Naive thymus-derived CD4-positive, alpha-beta T cell (primary cell): ENCODE results near the gene VCX3B. TPM values are rescaled to one million over a fixed set of nuclear protein-coding genes. Genes with fewer than 3 reads are reported as not detected.
"Not testable (repeated sequence)": the region's sequence is repeated elsewhere in the genome, so short reads cannot be mapped to it uniquely, and the experiment has no call there.

Experiments
- ATAC-seq: fragments of 150-1000 bp; cut with Tn5 transposase; 2 replicates; pipeline ENCODE4 v1.10.0; 2021; ENCODE audit warnings: mild to moderate bottlenecking, moderate library complexity
- CTCF ChIA-PET: fragments of 350-600 bp; sonication (Branson Sonifier 250); formaldehyde crosslinking; loops from one replicate; lab custom pipeline; 2021; ENCODE audit warnings: antibody characterized with exemption; lab: Charles Lee
- POLR2A ChIA-PET: fragments of 350-600 bp; sonication (Branson Sonifier 250); formaldehyde crosslinking; loops from one replicate; lab custom pipeline; 2021; ENCODE audit warnings: antibody characterized with exemption, inconsistent platforms; lab: Charles Lee
- DNase-seq, 9 donors: peaks; one replicate each; pipeline versions ENCODE4 v3.0.0 to v3.0.0-alpha.2; 2020 to 2022; ENCODE audit warnings: mixed read lengths in 1 of 9
- H3K27ac ChIP-seq: one replicate; pipeline ENCODE4 v1.7.0; 2013; ENCODE audit warnings: mild to moderate bottlenecking, low read depth, low read length, moderate library complexity
- H3K27me3 ChIP-seq, 2 donors: one replicate each; pipeline ENCODE4 v1.7.0; 2013; ENCODE audit warnings: low read length in 2 of 2, mild to moderate bottlenecking in 2 of 2, moderate library complexity in 2 of 2; ENCODE audit not compliant: control insufficient read depth in 2 of 2, insufficient read depth in 2 of 2
- H3K36me3 ChIP-seq, 3 experiments: 1 replicate in 2 of 3; 2 replicates in 1 of 3; pipeline ENCODE4 v1.7.0; 2013; ENCODE audit warnings: low read length in 3 of 3, mild to moderate bottlenecking in 3 of 3, moderate library complexity in 1 of 3; ENCODE audit not compliant: insufficient read depth in 3 of 3, control insufficient read depth in 2 of 3
- H3K4me1 ChIP-seq, 2 donors: one replicate each; pipeline ENCODE4 v1.7.0; 2013; ENCODE audit warnings: low read length in 2 of 2, mild to moderate bottlenecking in 2 of 2, moderate library complexity in 1 of 2; ENCODE audit not compliant: control insufficient read depth in 2 of 2, insufficient read depth in 2 of 2
- H3K4me3 ChIP-seq: 2 replicates; pipeline ENCODE4 v1.7.0; 2013; ENCODE audit warnings: mild to moderate bottlenecking, low read length
- H3K9me3 ChIP-seq, 3 experiments: 1 replicate in 2 of 3; 2 replicates in 1 of 3; pipeline ENCODE4 v1.7.0; 2013; ENCODE audit warnings: low read length in 3 of 3; ENCODE audit not compliant: control insufficient read depth in 2 of 3
- H3K27ac Mint-ChIP-seq, 9 donors: one replicate each; pipeline ENCODE4 v1.8.0; 2020 to 2022; ENCODE audit warnings: mixed read lengths in 9 of 9, mild to moderate bottlenecking in 8 of 9, moderate library complexity in 5 of 9, inconsistent platforms in 2 of 9
- H3K27me3 Mint-ChIP-seq, 5 donors: one replicate each; pipeline ENCODE4 v1.8.0; 2021 to 2022; ENCODE audit warnings: mixed read lengths in 5 of 5, mild to moderate bottlenecking in 1 of 5
- H3K36me3 Mint-ChIP-seq, 5 donors: one replicate each; pipeline ENCODE4 v1.8.0; 2020 to 2022; ENCODE audit warnings: mixed read lengths in 5 of 5, mild to moderate bottlenecking in 3 of 5, inconsistent platforms in 1 of 5
- H3K4me1 Mint-ChIP-seq, 7 donors: one replicate each; pipeline ENCODE4 v1.8.0; 2020 to 2022; ENCODE audit warnings: mixed read lengths in 7 of 7, mild to moderate bottlenecking in 3 of 7, inconsistent platforms in 1 of 7
- H3K4me3 Mint-ChIP-seq, 10 donors: one replicate each; pipeline ENCODE4 v1.8.0; 2020 to 2022; ENCODE audit warnings: mild to moderate bottlenecking in 10 of 10, mixed read lengths in 10 of 10, moderate library complexity in 6 of 10, inconsistent platforms in 2 of 10
- H3K9me3 Mint-ChIP-seq, 11 donors: one replicate each; pipeline ENCODE4 v1.8.0; 2020 to 2022; ENCODE audit warnings: mixed read lengths in 11 of 11, mild to moderate bottlenecking in 4 of 11, inconsistent platforms in 1 of 11, moderate library complexity in 1 of 11
- intact Hi-C, 2 donors: fragments of 100-400 bp; cut with micrococcal nuclease; formaldehyde crosslinking; loops; one replicate each; pipeline ENCODE4 v1.15.1; 2023
- polyA plus RNA-seq, 2 donors: library from polyadenylated mRNA; unstranded; fragments of 300-500 nt; fragmentation: Illumina TruSeq; gene quantifications; one replicate each; pipeline ENCODE4 v1.2.3, GENCODE V29; 2021
- total RNA-seq, 6 experiments: library from RNA in 5 of 6; stranded (reverse) in 5 of 6; gene quantifications; 1 replicate in 5 of 6; 2 replicates in 1 of 6; pipeline ENCODE4 v1.2.3 and lab custom pipeline; 2021 to 2026

Gene VCX3B
- total and polyA plus RNA-seq, 7 experiments from 2014 or later = not detected

DNA sequence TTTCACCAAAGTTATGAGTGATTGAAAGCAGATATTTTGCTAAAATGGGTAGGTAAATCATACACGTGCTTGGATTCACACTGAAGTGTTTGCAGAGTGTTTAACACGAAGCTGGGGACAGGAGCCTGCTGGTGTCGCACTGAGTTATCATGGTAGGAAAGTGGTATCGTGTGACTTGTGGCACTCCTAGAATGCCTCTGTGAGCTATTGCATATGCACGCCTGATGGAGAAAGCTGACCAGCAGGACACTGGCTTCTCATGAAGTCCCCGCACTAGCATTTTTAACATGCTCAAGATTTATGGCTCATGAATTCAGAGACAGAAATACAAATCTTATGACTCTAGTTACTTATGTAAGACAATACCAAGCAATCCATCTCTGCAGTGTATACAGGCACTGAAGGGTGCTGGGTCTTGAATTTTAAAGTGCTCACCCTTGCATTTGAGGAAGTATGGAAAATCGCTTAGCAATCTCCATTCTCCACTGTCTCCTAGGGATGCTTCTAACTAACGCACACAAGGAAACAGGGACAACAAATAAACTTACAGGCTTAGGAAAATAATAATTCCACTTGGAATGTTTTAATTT, 19.8 kb downstream of the VCX3B start:
- ChIA-PET POLR2A (no interaction called here), CTCF (no interaction called here)
- Mint-ChIP-seq H3K4me3 (no peak overlapping the region), H3K27me3 (no peaks in the 10 kb centered on the region), H3K4me1 (no peaks in the 10 kb centered on the region), H3K36me3 (no peaks in the 10 kb centered on the region), H3K9me3 (peaks cover 0 to 7% (median 0%) of the 10 kb centered on the region in 11 donors), H3K27ac (no peak overlapping the region)
- no peak overlapping the region for H3K27ac ChIP-seq
- H3K4me3 ChIP-seq = no peak overlapping the region
- intact Hi-C loops = no loop called here
- H3K4me1 ChIP-seq = no peaks in the 10 kb centered on the region
- no peaks in the 10 kb centered on the region for H3K36me3 ChIP-seq
- no peaks in the 10 kb centered on the region for H3K27me3 ChIP-seq
- H3K9me3 ChIP-seq = no peaks in the 10 kb centered on the region
- no peak for DNase-seq
- ATAC-seq = no peak

DNA sequence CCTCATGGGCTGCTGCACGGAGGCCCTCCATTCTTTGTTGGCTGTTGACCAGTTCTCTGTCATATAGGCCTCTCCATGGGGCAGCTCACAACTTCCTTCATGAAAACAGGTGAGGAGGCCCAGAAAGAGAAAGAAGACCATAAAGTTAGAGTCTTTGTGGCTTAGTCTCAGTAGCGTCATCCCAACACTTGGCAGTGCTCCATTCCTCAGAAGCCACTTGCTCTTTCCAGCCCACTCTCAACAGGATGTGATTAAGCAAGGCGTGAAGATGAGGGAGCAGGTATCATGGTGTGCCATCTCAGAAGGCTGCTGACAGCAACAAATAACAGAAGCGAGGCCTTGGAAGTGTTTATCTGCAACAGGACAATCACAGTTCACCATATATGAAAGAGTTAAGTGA, 30.4 kb downstream of the VCX3B start:
- H3K9me3 Mint-ChIP-seq, H3K4me1 Mint-ChIP-seq, CTCF ChIA-PET, H3K4me3 Mint-ChIP-seq, intact Hi-C loops, POLR2A ChIA-PET, H3K4me3 ChIP-seq, DNase-seq, H3K27me3 ChIP-seq, H3K27ac Mint-ChIP-seq, H3K9me3 ChIP-seq, H3K4me1 ChIP-seq, H3K27ac ChIP-seq, H3K36me3 ChIP-seq, H3K27me3 Mint-ChIP-seq, ATAC-seq, H3K36me3 Mint-ChIP-seq: not testable (repeated sequence)

DNA sequence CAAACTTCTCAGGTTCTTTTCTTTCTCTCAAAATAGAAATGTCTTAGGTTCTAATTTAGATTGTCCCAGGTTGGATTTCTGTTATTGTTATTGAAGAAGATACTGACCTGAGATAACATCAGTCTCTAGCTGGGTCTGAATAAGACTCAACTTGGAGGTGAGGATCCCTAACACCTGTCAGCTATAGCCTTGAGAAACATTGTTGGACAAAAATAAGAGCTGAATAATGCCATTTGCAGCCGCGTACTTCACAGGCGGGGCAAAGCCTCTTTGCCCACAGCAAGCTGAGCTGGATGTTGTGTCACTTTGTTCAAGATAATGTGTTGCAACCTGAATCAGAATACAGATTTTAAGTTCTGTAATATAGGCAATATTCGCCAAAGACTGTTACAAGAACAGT, 35.6 kb downstream of the VCX3B start:
- intact Hi-C loops = no loop called here
- DNase-seq = no peak

GRCh38 chrX:8502101-8502500, 37.5 kb downstream of the VCX3B start:
- H3K36me3 ChIP-seq, H3K4me3 Mint-ChIP-seq, H3K4me3 ChIP-seq, H3K27ac Mint-ChIP-seq, H3K9me3 ChIP-seq, CTCF ChIA-PET, H3K36me3 Mint-ChIP-seq, H3K27me3 ChIP-seq, H3K9me3 Mint-ChIP-seq, intact Hi-C loops, ATAC-seq, DNase-seq, H3K27me3 Mint-ChIP-seq, H3K4me1 ChIP-seq, H3K27ac ChIP-seq, H3K4me1 Mint-ChIP-seq, POLR2A ChIA-PET: not testable (repeated sequence)

More for the DNA sequence above, 35.6 kb downstream of the VCX3B start:
- Mint-ChIP-seq H3K36me3 (no peaks in the 10 kb centered on the region), H3K4me3 (no peak overlapping the region), H3K27me3 (no peaks in the 10 kb centered on the region), H3K9me3 (peaks cover 0 to 3% (median 0%) of the 10 kb centered on the region in 11 donors), H3K27ac (no peak overlapping the region), H3K4me1 (no peaks in the 10 kb centered on the region)
- Histone ChIP-seq H3K27ac (no peak overlapping the region), H3K4me1 (no peaks in the 10 kb centered on the region), H3K9me3 (no peaks in the 10 kb centered on the region), H3K36me3 (no peaks in the 10 kb centered on the region), H3K4me3 (no peak overlapping the region), H3K27me3 (no peaks in the 10 kb centered on the region)
- ATAC-seq = no peak
- POLR2A ChIA-PET = no interaction called here
- CTCF ChIA-PET = no interaction called here

- Histone ChIP-seq H3K36me3 (no peaks in the 10 kb centered on the region), H3K27ac (no peak overlapping the region), H3K9me3 (no peaks in the 10 kb centered on the region), H3K4me1 (no peaks in the 10 kb centered on the region), H3K27me3 (no peaks in the 10 kb centered on the region), H3K4me3 (no peak overlapping the region)
- Mint-ChIP-seq H3K4me1 (no peaks in the 10 kb centered on the region), H3K4me3 (no peak overlapping the region), H3K36me3 (no peaks in the 10 kb centered on the region), H3K27ac (no peak overlapping the region), H3K27me3 (no peaks in the 10 kb centered on the region), H3K9me3 (peaks cover 0 to 3% (median 0%) of the 10 kb centered on the region in 11 donors)
- no peak for DNase-seq
- intact Hi-C loops = no loop called here
- CTCF ChIA-PET = no interaction called here
- POLR2A ChIA-PET = no interaction called here
- ATAC-seq = no peak
Measured at GRCh38 chrX:8504451-8504850, 39.8 kb downstream of the VCX3B start.
